Dendritic cell treated with granulocyte-macrophage colony-stimulating factor and Interleukin-4, amounts not matched to agents 40 ng/mL and 50 ng/mL, for 4 days (primary cell): ENCODE measurements around the gene MUC6.

Source experiments
- H3K27ac Mint-ChIP-seq: one replicate; pipeline ENCODE4 v1.8.0; 2022; ENCODE audit warnings: mild to moderate bottlenecking, mixed read lengths
- H3K27me3 Mint-ChIP-seq: one replicate; pipeline ENCODE4 v1.8.0; 2022; ENCODE audit warnings: mild to moderate bottlenecking, mixed read lengths
- H3K36me3 Mint-ChIP-seq: one replicate; pipeline ENCODE4 v1.8.0; 2022; ENCODE audit warnings: low read depth, mixed read lengths
- H3K4me1 Mint-ChIP-seq: one replicate; pipeline ENCODE4 v1.8.0; 2022; ENCODE audit warnings: low read depth, mixed read lengths
- H3K4me3 Mint-ChIP-seq: one replicate; pipeline ENCODE4 v1.8.0; 2022; ENCODE audit warnings: mild to moderate bottlenecking, moderate library complexity, mixed read lengths
- H3K9me3 Mint-ChIP-seq: one replicate; pipeline ENCODE4 v1.8.0; 2022; ENCODE audit warnings: mixed read lengths
- intact Hi-C: fragments of 100-400 bp; cut with micrococcal nuclease; formaldehyde crosslinking; loops from one replicate; pipeline ENCODE4 v1.15.0; 2022

MUC6 gene

DNA sequence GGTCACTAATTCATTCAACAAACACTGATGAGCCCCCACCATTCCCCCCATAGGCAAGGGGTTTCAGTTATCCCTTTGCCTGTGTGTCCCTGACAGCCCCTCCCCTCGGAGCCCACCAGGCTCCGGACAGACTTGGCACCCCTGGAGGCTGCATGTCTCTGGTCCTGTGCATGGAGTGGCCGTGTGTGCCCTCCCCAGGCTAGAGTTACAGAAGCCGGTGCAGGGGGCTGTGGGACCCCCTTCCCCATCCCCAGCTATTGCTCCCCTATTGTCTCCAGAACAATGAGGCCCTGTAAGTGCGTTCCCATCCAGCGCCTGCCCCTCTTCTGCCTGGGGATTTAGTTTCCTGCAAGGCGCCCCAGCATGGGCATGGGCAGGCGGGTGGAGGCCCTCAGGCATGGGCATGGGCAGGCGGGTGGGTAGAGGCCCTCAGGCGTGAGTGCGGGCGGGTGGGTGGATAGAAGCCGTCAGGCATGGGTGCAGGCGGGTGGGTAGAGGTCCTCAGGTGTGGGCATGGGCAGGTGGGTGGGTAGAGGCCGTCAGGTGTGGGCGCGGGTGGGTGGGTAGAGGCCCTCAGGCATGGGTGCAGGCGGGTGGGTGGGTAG, 39.6 kb upstream of the MUC6 start:
- no peak overlapping the region for H3K4me3 Mint-ChIP-seq
- H3K36me3 Mint-ChIP-seq, result no peaks in the 10 kb centered on the region
- H3K27me3 Mint-ChIP-seq, result peaks cover 2% of the 10 kb centered on the region
- H3K9me3 Mint-ChIP-seq, result no peaks in the 10 kb centered on the region
- peaks cover 7% of the 10 kb centered on the region for H3K4me1 Mint-ChIP-seq
- intact Hi-C loops, result no loop called here
- H3K27ac Mint-ChIP-seq, result no peak overlapping the region

DNA sequence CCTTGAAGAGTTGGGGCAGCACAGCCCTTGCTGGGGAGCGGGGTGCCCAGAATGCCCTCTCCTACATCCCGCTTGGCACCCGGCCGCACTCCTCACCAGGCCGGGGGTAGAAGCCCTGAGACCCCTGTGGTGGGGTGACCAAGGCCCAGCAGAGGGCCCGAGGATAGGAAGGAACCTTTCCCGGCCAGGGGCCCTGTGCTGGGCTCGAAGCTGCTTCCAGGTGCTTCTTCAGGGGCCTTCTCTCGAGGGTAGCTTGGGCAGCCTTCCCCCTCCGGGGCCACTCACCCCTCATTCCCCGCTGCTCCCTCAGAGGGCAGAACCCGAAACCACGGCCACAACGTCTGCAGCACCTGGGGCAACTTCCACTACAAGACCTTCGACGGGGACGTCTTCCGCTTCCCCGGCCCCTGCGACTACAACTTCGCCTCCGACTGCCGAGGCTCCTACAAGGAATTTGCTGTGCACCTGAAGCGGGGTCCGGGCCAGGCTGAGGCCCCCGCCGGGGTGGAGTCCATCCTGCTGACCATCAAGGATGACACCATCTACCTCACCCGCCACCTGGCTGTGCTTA, 38.9 kb upstream of the MUC6 start:
- H3K27me3 Mint-ChIP-seq, result peaks cover 2% of the 10 kb centered on the region
- H3K36me3 Mint-ChIP-seq, result no peaks in the 10 kb centered on the region
- intact Hi-C loops, result no loop called here
- no peak overlapping the region for H3K4me3 Mint-ChIP-seq
- no peaks in the 10 kb centered on the region for H3K9me3 Mint-ChIP-seq
- H3K4me1 Mint-ChIP-seq, result peaks cover 7% of the 10 kb centered on the region
- H3K27ac Mint-ChIP-seq, result no peak overlapping the region

DNA sequence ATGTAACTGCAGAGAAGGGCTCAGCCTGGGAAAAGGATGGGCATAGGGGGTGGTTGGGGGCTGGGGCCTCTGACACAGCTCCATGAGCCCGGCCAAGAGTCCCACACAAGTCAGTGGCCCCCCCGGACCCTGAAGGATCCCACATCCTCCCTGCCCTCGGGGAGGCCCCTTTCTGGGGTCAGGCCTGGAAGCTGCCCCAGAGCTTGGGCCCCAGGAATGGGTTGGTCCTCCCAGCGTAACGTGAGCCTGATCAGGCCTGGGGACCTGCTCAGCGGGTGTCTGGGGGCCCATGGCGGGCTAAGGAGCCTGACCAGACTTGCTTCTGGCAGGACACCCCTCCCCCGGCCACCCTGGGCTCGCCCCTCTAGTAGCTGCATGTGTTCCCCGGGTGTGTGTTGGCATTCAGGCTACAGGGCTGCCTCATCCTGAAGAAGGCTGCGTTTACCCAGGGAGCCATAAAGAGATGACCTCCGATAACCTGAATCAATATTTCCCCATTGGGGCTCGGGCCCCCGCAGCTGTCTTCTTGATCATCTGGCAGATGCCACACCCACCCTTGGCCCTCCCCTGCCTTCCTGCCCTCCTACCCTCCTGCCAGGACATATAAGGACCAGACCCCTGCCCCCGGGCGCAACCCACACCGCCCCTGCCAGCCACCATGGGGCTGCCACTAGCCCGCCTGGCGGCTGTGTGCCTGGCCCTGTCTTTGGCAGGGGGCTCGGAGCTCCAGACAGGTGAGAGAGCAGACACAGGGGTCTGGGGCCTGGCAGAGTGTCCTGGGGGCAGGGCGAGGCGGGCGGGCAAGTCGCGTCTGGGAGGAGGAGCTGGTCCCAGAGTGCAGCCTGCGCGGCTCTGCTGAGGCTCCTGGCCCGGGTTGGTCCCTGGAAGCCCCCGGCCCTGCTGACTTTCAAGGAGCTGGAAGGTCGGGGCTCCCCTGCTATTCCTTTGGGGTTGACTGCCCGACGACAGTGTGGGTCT, 38.0 kb upstream of the MUC6 start, which contains the start of gene MUC2:
TSS of gene MUC2 (plus strand) at position 631 of the 978 bp plus-strand sequence.
- no peaks in the 10 kb centered on the region for H3K9me3 Mint-ChIP-seq
- peaks cover 5% of the 10 kb centered on the region for H3K27me3 Mint-ChIP-seq
- intact Hi-C loops, result no loop called here
- no peak within 1 kb of the TSS for H3K27ac Mint-ChIP-seq
- no peaks in the 10 kb centered on the region for H3K36me3 Mint-ChIP-seq
- H3K4me3 Mint-ChIP-seq, result no peak within 1 kb of the TSS
- H3K4me1 Mint-ChIP-seq, result peaks cover 7% of the 10 kb centered on the region

DNA sequence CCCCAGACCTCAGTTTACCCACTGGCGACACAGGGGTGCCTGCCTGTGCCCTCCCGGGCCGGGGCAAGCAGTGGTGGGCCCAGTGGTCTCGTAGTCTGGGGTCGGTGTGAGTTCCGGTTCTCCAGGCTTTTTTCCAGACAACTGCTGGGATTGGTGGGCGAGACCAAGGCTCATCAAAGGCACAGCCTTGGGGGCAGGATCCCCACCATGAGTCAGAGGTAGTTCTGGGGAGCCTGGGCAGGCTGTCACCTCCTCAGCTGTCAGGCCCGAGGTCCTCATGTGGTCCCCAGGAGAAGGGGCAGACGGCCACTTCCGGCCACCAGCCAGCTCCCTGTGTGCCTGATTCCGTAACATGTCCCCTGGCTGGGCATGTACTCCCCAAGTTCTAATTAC, 37.3 kb upstream of the MUC6 start:
- no peaks in the 10 kb centered on the region for H3K36me3 Mint-ChIP-seq
- no peak overlapping the region for H3K27ac Mint-ChIP-seq
- no peak overlapping the region for H3K4me3 Mint-ChIP-seq
- H3K27me3 Mint-ChIP-seq, result peaks cover 7% of the 10 kb centered on the region
- H3K4me1 Mint-ChIP-seq, result peaks cover 7% of the 10 kb centered on the region
- intact Hi-C loops, result no loop called here
- no peaks in the 10 kb centered on the region for H3K9me3 Mint-ChIP-seq

DNA sequence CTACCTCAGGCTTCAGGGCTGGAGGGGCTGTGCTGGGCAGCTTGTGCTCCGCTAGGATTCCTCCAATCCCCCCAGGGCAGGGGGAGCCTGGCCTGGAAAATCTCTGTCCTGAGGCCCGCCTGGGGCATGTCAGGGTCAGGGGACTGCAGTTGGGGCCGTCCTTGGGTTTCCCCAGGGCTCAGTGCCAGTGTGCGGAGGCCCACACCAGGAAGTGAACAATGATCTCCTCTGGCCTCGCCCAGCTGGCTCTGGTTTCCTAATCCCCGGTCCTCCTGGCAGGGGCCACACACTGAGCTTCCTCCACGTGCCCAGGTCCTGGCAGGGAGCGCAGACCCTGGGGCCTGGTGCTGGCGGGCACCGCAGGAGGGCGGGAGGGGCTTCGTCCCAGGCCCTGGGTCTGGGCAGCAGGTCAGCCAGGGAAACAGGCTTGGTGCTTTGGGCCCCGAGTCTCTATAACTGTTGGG, 36.8 kb upstream of the MUC6 start:
- H3K36me3 Mint-ChIP-seq, result no peaks in the 10 kb centered on the region
- peaks cover 7% of the 10 kb centered on the region for H3K4me1 Mint-ChIP-seq
- no peaks in the 10 kb centered on the region for H3K9me3 Mint-ChIP-seq
- no peak overlapping the region for H3K4me3 Mint-ChIP-seq
- intact Hi-C loops, result no loop called here
- H3K27me3 Mint-ChIP-seq, result peaks cover 7% of the 10 kb centered on the region
- H3K27ac Mint-ChIP-seq, result no peak overlapping the region

DNA sequence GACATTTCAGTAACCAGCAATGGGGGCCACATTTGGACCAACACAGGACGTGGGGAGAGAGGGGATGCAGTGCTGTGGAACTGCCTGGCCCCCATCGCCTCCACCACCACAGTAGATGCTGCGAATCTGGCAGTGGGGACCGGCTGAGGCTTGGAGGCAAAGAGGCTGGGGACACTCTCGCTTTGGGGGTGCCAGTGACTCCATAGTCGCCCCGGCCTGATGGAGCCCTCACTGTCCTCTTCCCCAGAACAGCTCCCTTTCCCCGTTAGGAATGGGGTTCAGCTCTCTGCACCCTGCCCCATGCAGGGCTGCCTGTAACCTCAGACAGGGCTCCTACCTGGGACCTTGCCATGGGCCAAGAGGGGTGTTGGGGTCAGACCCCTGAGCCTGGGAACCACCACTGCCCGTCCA, 36.3 kb upstream of the MUC6 start:
- Mint-ChIP-seq H3K36me3 (no peaks in the 10 kb centered on the region), H3K27ac (no peak overlapping the region), H3K9me3 (no peaks in the 10 kb centered on the region), H3K27me3 (peaks cover 9% of the 10 kb centered on the region), H3K4me3 (no peak overlapping the region), H3K4me1 (peaks cover 7% of the 10 kb centered on the region)
- intact Hi-C loops, result no loop called here

DNA sequence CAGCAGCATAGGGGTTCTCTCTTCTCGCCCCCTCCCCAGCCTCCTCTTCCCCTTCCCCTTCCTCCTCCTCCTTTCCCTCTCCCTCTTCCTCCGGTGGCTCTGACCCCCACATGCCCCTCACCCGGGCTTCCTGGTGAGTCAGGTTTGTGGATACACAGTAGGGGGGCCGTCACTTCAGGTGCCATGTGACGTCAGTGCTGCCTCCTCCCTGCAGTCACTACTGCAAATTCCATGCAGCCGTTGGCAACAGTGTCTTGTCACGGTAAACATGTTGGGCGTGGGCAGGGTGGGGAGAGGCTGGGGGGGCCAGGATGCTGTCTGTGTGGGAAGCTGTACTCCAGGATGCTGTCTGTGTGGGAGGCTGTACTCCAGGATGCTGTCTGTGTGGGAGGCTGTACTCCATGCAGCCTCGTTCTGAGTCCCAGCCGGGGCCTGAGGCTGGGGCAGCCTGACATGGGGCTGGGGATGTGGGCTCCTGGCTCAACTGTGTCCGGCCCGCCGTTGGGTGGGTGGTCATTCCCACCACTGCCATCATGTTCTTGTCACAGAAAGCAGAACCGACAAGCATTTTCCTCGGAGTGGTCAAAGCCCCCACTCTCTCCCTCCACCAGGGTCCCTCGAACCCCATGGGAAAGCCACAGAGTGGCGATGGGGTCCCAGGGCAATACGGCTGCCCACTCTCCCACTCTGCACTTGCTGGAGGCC, 35.8 kb upstream of the MUC6 start:
- intact Hi-C loops, result no loop called here
- no peaks in the 10 kb centered on the region for H3K9me3 Mint-ChIP-seq
- H3K36me3 Mint-ChIP-seq, result no peaks in the 10 kb centered on the region

DNA sequence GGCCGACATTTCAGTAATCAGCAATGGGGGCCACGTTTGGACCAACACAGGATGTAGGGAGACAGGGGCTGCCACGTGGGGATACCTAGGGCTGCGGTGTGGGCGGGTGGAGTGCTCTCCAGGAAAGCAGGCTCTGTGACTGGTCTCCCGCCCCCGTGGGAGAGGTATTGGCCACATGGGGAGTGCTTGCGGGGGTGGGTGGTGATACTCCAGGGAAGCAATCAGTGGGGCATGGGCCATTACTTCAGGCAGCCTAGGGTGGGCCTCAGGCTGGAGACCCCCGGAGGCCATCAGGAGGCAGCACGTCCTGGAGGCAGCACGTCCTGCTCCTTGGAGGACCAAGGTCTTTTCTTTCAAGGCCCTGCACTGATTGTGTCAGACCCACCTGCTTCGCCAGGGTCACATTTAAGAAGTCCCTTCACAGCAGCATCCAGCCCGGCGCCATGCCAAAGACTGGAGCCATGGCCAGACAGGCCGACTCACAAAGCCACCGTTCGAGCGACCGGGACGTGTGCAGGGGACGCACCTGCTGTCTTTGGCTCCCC, 35.1 kb upstream of the MUC6 start:
- H3K27me3 Mint-ChIP-seq, result peaks cover 13% of the 10 kb centered on the region
- intact Hi-C loops, result no loop called here

More for the DNA sequence above, 35.8 kb upstream of the MUC6 start:
- H3K4me1 Mint-ChIP-seq, result peaks cover 7% of the 10 kb centered on the region
- H3K27me3 Mint-ChIP-seq, result peaks cover 11% of the 10 kb centered on the region
- no peak overlapping the region for H3K27ac Mint-ChIP-seq
- no peak overlapping the region for H3K4me3 Mint-ChIP-seq

DNA sequence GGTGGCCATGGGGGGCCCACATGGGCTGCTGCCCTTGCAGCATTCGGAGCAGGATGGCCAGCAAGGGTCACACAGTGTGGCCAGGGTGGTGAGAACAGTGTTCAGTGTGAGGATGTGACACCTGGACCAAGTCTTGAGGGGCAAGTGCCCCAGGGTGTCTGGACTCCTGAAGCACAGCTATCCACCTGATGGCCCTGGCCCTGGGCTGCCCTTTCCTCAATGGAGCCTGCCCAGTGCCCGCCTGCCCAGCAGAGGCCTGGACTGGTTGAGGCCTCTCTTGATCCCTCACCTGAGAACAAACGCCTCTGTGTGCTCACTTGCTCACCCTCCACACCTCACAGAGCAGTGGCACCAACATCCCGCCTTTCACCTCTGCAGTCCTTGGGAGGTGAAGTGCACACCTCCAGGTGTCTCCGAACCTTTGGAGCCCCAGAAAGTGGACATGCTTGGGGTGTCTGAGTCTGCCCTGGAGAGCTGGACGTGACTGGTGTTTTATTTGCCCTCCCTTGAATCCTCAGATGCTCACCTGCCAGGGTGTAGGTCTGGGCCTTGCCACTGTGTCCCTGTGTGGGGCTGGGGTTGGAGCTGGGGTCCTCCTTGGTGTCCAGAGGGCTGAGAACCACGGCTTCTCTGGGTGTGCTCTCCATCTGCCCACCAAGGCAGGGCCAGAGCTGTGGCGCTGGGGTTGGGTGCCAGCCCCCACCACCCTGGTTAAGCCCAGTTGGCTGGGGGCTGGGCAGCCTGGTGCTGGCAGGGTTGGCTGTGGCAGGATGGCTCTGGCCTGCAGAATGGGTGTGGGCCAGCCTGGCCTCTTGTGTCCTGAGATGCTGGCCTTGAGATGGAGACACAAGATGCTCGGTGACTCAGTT, 34.3 kb upstream of the MUC6 start:
- H3K4me3 Mint-ChIP-seq, result no peak overlapping the region
- no peaks in the 10 kb centered on the region for H3K9me3 Mint-ChIP-seq
- intact Hi-C loops, result no loop called here
- H3K27me3 Mint-ChIP-seq, result peaks cover 16% of the 10 kb centered on the region
- no peak overlapping the region for H3K27ac Mint-ChIP-seq
- no peaks in the 10 kb centered on the region for H3K36me3 Mint-ChIP-seq
- peaks cover 7% of the 10 kb centered on the region for H3K4me1 Mint-ChIP-seq

More for the DNA sequence above, 35.1 kb upstream of the MUC6 start:
- Mint-ChIP-seq H3K9me3 (no peaks in the 10 kb centered on the region), H3K4me1 (peaks cover 7% of the 10 kb centered on the region), H3K27ac (no peak overlapping the region), H3K4me3 (no peak overlapping the region), H3K36me3 (no peaks in the 10 kb centered on the region)

DNA sequence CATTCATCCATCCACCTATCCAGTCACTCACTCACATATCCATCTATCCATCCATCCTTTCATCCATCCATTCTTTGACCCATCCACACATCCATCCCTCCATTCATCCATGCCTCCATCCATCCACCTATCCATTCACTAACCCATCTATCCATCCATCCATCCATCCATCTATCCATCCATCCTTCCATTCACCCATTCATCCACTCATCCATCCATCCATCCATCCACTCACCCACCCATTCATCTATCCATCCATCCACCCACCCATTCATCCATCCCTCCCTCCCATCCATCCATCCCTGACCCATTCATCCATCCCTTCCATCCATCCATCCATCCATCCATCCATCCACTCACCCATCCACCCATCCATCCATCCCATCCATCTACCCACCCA, 33.2 kb upstream of the MUC6 start:
- intact Hi-C loops, result no loop called here
- H3K4me3 Mint-ChIP-seq, result no peak overlapping the region
- no peak overlapping the region for H3K27ac Mint-ChIP-seq
- H3K4me1 Mint-ChIP-seq, result peaks cover 7% of the 10 kb centered on the region
- no peaks in the 10 kb centered on the region for H3K36me3 Mint-ChIP-seq
- H3K27me3 Mint-ChIP-seq, result peaks cover 18% of the 10 kb centered on the region
- no peaks in the 10 kb centered on the region for H3K9me3 Mint-ChIP-seq

DNA sequence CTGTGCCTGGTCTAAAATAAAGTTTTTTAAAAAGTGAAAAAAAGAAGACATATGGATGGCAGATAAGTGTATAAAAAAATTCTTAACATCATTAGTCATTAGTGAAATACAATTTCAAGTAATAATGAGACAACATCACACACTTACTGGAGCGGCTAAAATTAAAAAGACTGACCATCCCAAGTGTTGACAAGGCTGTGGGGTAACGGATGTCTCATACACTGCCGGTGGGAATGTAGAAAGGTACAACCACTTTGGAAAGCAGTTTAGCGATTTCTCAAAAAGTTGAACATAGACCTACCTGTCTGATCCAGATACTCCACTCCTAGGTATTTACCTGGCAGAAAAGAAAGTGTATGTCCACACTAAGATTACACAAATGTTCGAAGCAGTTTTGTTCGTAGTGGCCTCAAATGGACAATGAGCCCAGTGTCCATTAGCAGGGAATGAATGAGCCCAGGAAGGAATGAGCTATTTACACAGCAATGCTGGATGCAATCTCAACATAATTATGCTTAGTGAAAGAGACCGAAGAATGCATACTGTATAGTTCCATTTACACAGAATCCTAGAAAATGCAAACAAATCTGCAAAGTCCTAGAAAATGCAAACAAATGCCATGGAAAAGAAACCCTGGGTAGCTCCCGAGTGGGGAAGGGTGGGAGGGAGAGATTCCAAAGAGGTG, 31.4 kb upstream of the MUC6 start:
- H3K9me3 Mint-ChIP-seq, result no peaks in the 10 kb centered on the region
- no peak overlapping the region for H3K27ac Mint-ChIP-seq
- peaks cover 25% of the 10 kb centered on the region for H3K27me3 Mint-ChIP-seq
- intact Hi-C loops, result no loop called here
- H3K4me3 Mint-ChIP-seq, result no peak overlapping the region
- H3K36me3 Mint-ChIP-seq, result no peaks in the 10 kb centered on the region
- peaks cover 6% of the 10 kb centered on the region for H3K4me1 Mint-ChIP-seq

DNA sequence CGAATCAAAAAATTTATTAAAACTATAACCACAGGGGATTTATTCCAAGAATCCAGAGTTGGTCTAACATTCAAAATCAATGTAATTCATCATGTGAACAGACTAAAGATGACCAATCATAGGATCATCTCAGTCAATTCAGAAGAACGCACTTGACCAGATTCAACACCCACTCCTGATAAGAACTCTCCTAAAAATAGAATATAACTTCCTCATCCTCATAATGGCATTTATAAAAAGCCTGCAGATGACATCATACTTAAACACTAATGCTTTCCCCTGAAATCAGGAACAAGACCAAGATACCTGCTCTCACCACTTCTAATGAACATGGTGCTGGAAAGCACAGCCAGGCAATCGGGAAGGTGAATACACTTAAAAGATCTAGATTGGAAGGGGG, 27.6 kb upstream of the MUC6 start:
- no peak overlapping the region for H3K4me3 Mint-ChIP-seq
- no peaks in the 10 kb centered on the region for H3K36me3 Mint-ChIP-seq
- intact Hi-C loops, result no loop called here

More for the DNA sequence above, 27.6 kb upstream of the MUC6 start:
- Mint-ChIP-seq H3K27ac (no peak overlapping the region), H3K9me3 (peaks cover 12% of the 10 kb centered on the region), H3K27me3 (peaks cover 52% of the 10 kb centered on the region), H3K4me1 (peaks cover 6% of the 10 kb centered on the region)
